GM18507 (cell line): Measurements from ENCODE around the gene CPAMD8.
"Not testable (repeated sequence)": the region's sequence is repeated elsewhere in the genome, so short reads cannot be mapped to it uniquely, and the experiment has no call there.

Source experiments
- DNase-seq: peaks from one replicate; pipeline ENCODE4 v3.0.0; 2011; ENCODE audit warnings: low read depth; ENCODE audit not compliant: insufficient read length; ENCODE audit errors: extremely low spot score
- FAIRE-seq: peaks from 2 replicates; lab custom pipeline; 2011; peaks lifted over from hg19 to GRCh38; lab: Jason Lieb, UNC

CPAMD8 gene

DNA sequence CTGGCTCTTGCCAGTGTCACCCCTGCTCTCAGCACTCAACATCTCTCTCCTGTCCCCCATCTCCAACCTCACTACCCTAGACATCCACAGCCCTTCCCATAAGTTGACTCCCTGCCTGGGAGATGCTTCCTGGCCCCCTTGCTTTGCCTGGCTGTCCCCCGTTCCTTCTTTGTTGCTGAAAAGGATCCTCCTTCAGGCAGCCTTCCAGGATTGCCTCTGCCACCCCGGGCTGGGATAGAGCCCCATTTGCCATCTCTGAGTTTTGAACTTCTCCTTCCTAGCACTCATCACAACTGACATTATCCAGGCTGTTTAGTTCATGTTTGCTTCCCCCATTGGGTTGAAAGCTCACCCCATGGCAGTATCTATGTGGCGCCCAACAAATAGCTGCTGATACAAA is 20.0 kb downstream of the CPAMD8 start:
- no peak for DNase-seq
- no peak for FAIRE-seq

- DNase-seq (no peak), FAIRE-seq (no peak)
Observed at GRCh38 chr19:17005000-17005399, 21.6 kb downstream of the CPAMD8 start.

DNA sequence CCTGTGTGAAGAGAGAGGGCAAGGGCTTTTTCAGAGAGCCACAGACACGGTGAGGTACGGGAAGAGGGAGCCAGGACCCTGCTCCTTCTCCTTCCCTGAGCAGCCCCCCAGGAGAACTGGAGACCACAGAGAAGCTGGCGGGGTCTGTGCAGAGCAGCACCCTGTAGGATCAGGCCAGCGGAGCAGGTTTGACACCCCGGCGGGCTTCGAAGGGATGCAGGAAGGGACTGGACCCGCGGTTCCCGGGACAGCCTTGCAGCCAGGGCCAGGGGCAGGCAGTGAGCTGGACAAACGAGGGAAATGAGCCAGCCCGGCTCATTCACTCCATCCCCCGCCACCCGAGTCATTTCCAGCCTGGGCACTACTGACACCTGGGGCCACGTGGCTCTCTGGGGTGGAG is 22.2 kb downstream of the CPAMD8 start:
- DNase-seq (no peak), FAIRE-seq (no peak)

DNA sequence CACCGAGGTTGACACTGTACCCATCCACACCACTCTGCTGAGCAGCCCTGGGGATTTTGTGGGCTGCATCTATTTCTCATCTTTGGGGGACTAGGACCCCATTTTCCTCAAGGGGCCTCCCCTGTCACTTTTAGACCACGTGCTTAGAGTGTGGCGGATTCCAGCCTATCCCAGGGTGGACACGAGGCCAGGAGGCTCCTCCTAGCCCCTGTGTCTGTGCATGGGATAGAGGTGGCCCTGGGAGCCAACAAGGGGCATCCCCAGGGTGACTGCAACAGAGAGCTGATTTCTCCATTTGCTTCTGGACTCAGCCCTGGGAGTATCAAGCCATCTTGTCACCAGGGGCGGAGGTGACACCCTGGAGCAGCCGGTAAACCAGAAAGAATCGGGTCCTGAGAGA is 24.2 kb downstream of the CPAMD8 start:
- FAIRE-seq (no peak), DNase-seq (no peak)

GRCh38 chr19:17001603-17002183 is 24.9 kb downstream of the CPAMD8 start:
- FAIRE-seq (no peak), DNase-seq (no peak)

DNA sequence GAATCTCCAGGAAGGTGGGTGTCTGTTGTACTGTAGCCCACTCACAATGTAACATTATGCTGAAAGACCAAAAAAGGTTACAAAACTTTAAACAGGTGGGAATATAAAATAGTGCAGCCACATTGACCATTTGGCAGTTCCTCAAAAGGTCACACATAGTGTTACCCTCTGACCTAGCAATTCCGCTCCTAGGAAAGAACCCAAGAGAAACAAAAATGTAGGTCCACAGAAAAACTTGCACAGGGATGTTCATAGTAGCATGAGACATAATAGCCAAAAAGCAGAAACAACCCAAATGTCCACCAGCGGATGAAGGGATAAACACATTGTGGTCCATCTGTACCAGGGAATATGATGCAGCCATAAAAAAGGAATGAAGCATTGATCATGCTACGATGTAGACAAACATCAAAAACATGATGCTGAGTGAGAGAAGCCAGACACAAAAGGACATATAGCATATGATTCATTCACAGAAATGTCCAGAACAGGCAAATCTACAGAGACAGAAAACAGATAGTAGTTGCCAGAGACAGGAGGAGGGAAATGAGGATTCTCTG is 27.9 kb downstream of the CPAMD8 start:
- DNase-seq: no peak
- no peak for FAIRE-seq

DNA sequence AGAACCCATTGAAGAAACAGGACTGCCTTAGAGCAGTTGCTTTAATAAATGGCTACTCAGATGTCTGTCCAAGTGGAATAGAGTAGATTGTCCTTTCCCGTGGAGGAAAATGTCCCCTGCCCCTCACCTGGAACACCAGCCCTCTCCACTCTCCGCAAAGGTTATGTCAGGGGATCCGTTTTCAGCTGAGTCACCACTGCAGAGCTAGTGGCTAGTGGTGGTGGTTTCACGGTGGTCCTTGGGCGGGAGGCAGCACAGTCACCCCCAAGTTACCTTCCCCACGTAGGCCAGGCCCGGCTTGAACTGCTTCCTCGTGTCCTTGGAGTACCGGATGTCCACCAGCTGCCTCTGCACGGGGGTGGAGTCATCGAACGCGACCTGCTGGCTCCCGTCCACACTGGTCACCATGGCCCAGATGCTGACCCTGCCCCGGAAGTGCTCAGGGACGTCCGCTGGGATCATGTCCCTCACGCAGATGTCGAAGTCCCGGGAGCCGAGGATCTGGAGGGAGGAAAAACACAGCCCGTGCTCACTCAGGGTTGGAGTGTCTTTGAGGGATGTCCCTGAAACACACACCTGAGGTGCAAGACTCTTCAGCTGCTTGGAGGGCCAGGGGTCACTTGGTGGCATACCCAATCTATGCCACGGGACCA is 29.6 kb downstream of the CPAMD8 start:
- FAIRE-seq, DNase-seq: not testable (repeated sequence)

- DNase-seq (no peak), FAIRE-seq (no peak)
Observed at GRCh38 chr19:16988661-16989060, 37.9 kb downstream of the CPAMD8 start.

DNA sequence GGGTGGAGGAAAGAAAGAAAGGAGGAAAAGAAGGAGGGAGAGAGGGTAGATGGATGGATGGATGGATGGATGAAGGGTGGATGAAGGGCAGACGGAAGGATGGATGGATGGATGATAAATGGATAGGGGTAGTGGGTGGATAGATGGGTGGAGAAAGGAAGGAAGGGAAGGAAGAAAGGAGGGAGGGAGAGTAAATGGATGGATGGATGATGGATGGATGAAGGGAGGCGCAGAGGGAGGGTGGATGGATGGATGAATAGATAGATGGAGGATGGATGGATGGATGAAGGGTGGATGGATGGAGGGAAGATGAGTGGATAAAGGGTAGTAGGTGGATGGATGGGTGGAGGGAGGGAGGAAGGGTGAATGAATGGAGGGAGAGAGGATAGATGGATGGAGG is 41.2 kb downstream of the CPAMD8 start:
- FAIRE-seq (no peak), DNase-seq (no peak)

DNA sequence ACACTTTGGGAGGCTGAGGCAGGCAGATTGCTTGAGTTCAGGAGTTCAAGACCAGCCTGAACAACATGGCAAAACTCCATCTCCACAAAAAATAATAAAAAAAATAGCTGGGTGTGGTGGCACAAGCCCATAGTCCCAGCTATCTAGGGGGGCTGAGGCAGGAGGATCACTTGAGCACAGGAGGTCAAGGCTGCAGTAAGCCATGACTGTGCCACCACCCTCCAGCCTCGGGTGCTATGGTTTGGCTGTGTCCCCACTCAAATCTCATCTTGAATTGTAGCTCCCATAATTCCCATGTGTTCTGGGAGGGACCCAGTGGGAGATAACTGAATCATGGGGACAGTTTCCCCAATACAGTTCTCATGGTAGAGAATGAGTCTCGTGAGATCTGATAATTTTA is 44.0 kb downstream of the CPAMD8 start:
- not testable (repeated sequence) for FAIRE-seq

GRCh38 chr19:16978839-16979802 is 47.5 kb downstream of the CPAMD8 start:
- DNase-seq (no peak), FAIRE-seq (no peak)

More for the DNA sequence above, 44.0 kb downstream of the CPAMD8 start:
- DNase-seq: not testable (repeated sequence)

GRCh38 chr19:16978156-16978555 is 48.5 kb downstream of the CPAMD8 start:
- FAIRE-seq (no peak), DNase-seq (no peak)

- DNase-seq: no peak
- no peak for FAIRE-seq
Observed at GRCh38 chr19:16977306-16977705, 49.3 kb downstream of the CPAMD8 start.

DNA sequence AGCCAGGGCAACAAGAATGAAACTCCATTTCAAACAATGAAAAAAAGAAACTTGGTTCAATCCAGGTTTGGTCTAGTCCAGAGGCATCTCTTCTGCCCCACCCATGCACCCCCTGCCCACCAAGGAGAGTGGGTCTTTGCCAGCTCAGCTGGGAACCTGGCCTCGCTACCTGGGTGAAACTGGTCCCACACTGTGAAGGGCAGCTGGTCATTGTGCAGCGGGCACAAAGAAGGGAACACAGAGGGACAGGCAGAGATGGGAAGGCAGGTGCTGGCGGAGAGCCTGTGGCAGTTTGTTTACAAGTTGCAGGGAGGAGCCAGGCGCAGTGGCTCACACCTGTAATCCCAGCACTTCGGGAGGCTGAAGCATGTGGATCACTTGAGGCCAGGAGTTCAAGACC is 50.2 kb downstream of the CPAMD8 start:
- DNase-seq (no peak), FAIRE-seq (no peak)

DNA sequence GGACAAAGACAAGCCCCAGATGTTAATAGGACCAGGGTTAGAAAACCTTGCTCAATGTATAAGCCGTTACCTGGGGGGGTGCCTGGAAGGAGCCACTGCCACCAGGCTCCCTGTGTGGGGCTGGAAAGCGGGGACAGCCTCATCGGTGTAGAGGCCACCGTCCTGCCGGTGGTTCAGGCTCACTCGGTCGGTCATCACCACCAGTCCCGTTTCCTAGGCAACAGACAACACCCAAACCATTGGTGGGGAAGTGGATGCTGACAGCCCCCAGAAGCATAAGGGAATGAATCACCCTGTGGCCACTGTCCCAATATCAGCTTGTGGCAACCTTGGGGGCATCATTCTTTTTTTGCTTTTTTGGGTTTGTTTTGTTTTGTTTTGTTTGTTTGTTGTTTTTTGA is 55.8 kb downstream of the CPAMD8 start:
- no peak for DNase-seq
- FAIRE-seq: no peak

- DNase-seq: no peak
- no peak for FAIRE-seq
Observed at GRCh38 chr19:16969135-16969534, 57.5 kb downstream of the CPAMD8 start.

DNA sequence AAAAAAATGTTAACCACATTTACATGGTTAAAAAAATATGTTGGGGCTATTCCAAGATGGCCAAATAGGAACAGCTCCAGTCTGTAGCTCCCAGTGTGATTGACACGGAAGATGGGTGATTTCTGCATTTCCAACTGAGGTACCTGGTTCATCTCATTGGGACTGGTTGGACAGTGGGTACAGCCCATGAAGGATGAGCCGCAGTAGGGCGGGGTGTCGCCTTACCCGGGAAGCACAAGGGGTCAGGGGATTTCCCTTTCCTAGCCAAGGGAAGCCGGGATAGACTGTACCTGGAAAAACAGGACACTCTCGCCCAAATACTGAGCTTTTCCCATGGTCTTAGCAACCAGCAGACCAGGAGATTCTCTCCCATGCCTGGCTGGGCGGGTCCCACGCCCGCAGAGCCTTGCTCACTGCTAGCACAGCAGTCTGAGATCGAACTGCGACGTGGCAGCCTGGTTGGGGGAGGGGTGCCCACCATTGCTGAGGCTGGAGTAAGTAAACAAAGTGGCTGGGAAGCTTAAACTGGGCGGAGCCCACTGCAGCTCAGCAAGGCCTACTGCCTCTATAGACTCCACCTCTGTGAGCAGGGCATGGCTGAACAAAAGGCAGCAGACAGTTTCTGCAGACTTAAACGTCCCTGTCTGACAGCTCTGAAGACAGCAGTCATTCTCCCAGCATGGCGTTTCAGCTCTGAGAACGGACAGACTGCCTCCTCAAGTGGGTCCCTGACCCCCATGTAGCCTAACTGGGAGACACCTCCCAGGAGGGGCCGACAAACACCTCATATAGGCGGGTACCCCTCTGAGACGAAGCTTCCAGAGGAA is 65.4 kb downstream of the CPAMD8 start:
- not testable (repeated sequence) for DNase-seq, FAIRE-seq

DNA sequence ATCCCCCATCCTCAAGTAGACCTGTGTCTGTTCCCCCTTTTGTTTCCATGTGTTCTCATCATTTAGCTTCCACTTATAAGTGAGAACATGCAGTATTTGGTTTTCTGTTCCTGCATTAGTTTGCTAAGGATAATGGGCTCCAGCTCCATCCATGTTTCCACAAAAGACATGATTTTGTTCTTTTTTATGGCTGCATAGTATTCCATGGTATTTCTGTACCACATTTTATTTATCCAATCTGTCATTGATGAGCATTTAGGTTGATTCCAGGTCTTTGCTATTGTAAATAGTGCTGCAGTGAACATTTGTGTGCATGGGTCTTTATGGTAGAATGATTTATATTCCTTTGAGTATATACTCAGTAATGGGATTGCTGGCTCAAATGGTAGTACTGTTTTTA is 68.3 kb downstream of the CPAMD8 start:
- FAIRE-seq: not testable (repeated sequence)

DNA sequence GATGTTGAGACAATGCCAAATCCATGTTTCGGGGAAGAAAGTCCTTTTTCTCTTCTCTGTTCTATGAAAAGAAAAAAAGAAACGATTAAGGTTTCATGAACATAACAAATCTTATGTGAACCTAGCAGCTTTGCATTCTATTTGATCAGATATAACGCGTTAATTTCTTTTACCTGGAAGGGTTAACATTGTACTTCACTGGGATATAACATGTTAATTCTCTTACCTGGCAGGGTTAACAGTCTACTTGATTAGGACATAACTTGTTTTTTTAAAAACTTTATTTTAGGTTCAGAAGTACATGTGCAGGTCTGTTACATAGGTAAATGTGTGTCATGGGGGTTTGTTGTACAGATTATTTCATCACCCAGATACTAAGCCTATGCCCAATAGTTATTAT is 68.8 kb downstream of the CPAMD8 start:
- DNase-seq (no peak), FAIRE-seq (no peak)

More for the DNA sequence above, 68.3 kb downstream of the CPAMD8 start:
- not testable (repeated sequence) for DNase-seq
